GM21423 (cell line): ENCODE measurements around the gene HSD17B13.
"Not testable (repeated sequence)": the region's sequence is repeated elsewhere in the genome, so short reads cannot be mapped to it uniquely, and the experiment has no call there.

Source experiments
- ATAC-seq: cut with Tn5 transposase; IDR thresholded peaks from one replicate; pipeline ENCODE4 v1.9.1; 2021; ENCODE audit warnings: mild to moderate bottlenecking, moderate library complexity; ENCODE audit not compliant: unreplicated experiment

HSD17B13 gene

GRCh38 chr4:87322754-87323153, at the start of gene HSD17B13:
TSS of gene HSD17B13 (minus strand) at chr4:87322882. CDS start at chr4:87322841, 41 bp downstream.
- ATAC-seq: no peak

GRCh38 chr4:87370068-87370467, 47.4 kb upstream of the HSD17B13 start:
- ATAC-seq: no peak

- ATAC-seq: no peak
Observed at GRCh38 chr4:87366521-87367162, 44.0 kb upstream of the HSD17B13 start.

- no peak for ATAC-seq
Observed at GRCh38 chr4:87365348-87365747, 42.7 kb upstream of the HSD17B13 start.

- no peak for ATAC-seq
Observed at GRCh38 chr4:87363552-87363951, 40.9 kb upstream of the HSD17B13 start.

- no peak for ATAC-seq
Observed at GRCh38 chr4:87360338-87360935, 37.8 kb upstream of the HSD17B13 start.

- ATAC-seq: no peak
Observed at GRCh38 chr4:87359258-87359657, 36.6 kb upstream of the HSD17B13 start.

GRCh38 chr4:87356832-87357526, 34.3 kb upstream of the HSD17B13 start:
- no peak for ATAC-seq

GRCh38 chr4:87354168-87355102, 31.8 kb upstream of the HSD17B13 start:
- no peak for ATAC-seq

- ATAC-seq: peak; percentile 70
Observed at GRCh38 chr4:87353592-87353991, 30.9 kb upstream of the HSD17B13 start.

GRCh38 chr4:87345139-87345538, 22.5 kb upstream of the HSD17B13 start:
- no peak for ATAC-seq

GRCh38 chr4:87342872-87343271, 20.2 kb upstream of the HSD17B13 start:
- no peak for ATAC-seq

GRCh38 chr4:87341954-87342635, 19.4 kb upstream of the HSD17B13 start:
- not testable (repeated sequence) for ATAC-seq

- ATAC-seq: no peak
Observed at GRCh38 chr4:87339440-87339839, 16.8 kb upstream of the HSD17B13 start.

GRCh38 chr4:87337361-87337760, 14.7 kb upstream of the HSD17B13 start:
- ATAC-seq: no peak

GRCh38 chr4:87333267-87333666, 10.6 kb upstream of the HSD17B13 start:
- no peak for ATAC-seq

GRCh38 chr4:87330761-87331160, 8.1 kb upstream of the HSD17B13 start:
- no peak for ATAC-seq

- no peak for ATAC-seq
Observed at GRCh38 chr4:87327136-87327535, 4.5 kb upstream of the HSD17B13 start.

- ATAC-seq: no peak
Observed at GRCh38 chr4:87326460-87326859, 3.8 kb upstream of the HSD17B13 start.

- no peak for ATAC-seq
Observed at GRCh38 chr4:87321888-87322287, 794 bp downstream of the HSD17B13 start.
